Lower leg skin (tissue), 4 donors: ENCODE measurements around the gene MYO18B. TPM values are rescaled to one million over a fixed set of nuclear protein-coding genes. Genes with fewer than 3 reads are reported as not detected.

Experiments used
- DNase-seq, 2 donors: peaks; one replicate each; pipeline ENCODE4 v3.0.0-alpha.2; 2019; ENCODE audit warnings: low spot score in 2 of 2
- H3K4me3 ChIP-seq: fragments of 200-600 bp; sonication (generic); 2 replicates; pipeline ENCODE4 v1.5.1; 2017; ENCODE audit warnings: mild to moderate bottlenecking, low read depth; ENCODE audit not compliant: poor library complexity, severe bottlenecking
- POLR2A ChIP-seq, 2 donors: fragments of 450-650 bp; IDR thresholded peaks; one replicate each; pipeline ENCODE4 v1.6.1; 2016 to 2017; ENCODE audit warnings: antibody characterized with exemption in 2 of 2, mild to moderate bottlenecking in 1 of 2, moderate library complexity in 1 of 2
- WGBS, 2 donors: methylation state at CpG; one replicate each; pipeline ENCODE4 v1.1.5; 2018; 5-methylcytosine and 5-hydroxymethylcytosine counted together
- intact Hi-C: fragments of 100-400 bp; cut with DNase I; formaldehyde crosslinking; loops from one replicate; pipeline ENCODE4 v1.15.0; 2023; ENCODE audit warnings: low total_unique reads
- total RNA-seq, 4 donors: library from RNA; depleted of rRNA; stranded (reverse); fragments of >200 nt; gene quantifications; one replicate each; pipeline ENCODE4 v1.1.0, GENCODE V29; 2016
- TF ChIP-seq, protein P1 (sequence below), 3 donors: fragments of 450-650 bp; IDR thresholded peaks; one replicate each; pipeline ENCODE4 v1.5.1; 2016; ENCODE audit warnings: antibody characterized with exemption in 3 of 3, mild to moderate bottlenecking in 3 of 3, moderate library complexity in 2 of 3

Gene MYO18B
- total RNA-seq, 4 donors from 2014 or later, result 1.5 to 3.4 TPM; not detected in 2

DNA sequence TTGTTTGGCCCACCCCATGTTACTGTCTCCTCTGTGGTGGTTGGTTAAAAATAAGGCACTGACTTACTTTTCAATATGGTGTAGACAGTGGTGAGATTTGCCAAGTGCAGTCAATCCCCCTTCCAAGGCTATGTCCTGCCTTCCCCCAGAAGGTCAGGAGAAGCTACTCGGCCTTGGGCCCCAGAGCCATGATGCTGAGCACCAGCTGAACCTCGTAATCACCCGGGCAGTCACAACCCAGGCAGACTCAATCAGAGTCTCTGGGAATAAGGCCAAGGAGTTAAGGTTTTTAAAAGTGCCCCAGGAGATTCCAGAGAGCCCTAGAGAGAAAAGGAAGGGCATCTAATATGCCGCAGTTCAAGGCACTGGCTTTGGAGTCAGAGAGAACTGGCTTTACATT, 23.8 kb downstream of the MYO18B start:
- TF ChIP-seq, protein P1, sequence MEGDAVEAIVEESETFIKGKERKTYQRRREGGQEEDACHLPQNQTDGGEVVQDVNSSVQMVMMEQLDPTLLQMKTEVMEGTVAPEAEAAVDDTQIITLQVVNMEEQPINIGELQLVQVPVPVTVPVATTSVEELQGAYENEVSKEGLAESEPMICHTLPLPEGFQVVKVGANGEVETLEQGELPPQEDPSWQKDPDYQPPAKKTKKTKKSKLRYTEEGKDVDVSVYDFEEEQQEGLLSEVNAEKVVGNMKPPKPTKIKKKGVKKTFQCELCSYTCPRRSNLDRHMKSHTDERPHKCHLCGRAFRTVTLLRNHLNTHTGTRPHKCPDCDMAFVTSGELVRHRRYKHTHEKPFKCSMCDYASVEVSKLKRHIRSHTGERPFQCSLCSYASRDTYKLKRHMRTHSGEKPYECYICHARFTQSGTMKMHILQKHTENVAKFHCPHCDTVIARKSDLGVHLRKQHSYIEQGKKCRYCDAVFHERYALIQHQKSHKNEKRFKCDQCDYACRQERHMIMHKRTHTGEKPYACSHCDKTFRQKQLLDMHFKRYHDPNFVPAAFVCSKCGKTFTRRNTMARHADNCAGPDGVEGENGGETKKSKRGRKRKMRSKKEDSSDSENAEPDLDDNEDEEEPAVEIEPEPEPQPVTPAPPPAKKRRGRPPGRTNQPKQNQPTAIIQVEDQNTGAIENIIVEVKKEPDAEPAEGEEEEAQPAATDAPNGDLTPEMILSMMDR (IDR thresholded peaks at IDR 0.05), result no peak
- TF ChIP-seq POLR2A (IDR thresholded peaks at IDR 0.05), result no peak
- intact Hi-C loops, result no loop called here
- no peak for DNase-seq
- H3K4me3 ChIP-seq, result no peak overlapping the region
- 78 to 87% methylated on average over 4 of the region's 4 CpGs for WGBS, 2 donors

DNA sequence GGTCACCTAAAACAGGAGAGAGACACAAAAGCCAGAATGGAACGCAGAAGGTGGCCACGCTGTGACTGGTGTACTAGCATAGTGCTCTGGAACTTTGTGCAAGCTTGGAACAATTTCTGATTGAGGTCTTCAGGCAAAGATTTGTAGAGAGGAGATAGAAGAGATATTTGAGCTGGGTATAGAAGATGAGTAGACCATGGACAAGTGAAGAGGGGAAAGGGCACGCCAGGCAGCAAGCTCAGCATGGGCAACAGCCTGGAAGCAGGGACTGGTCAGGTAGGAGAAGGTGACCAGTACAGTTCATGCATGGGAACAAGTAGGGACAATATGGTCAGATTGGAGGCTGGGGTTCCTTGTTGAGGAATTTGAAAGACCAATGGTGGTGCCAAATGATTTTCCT, 24.4 kb downstream of the MYO18B start:
- DNase-seq, result no peak
- intact Hi-C loops, result no loop called here
- TF ChIP-seq POLR2A (IDR thresholded peaks at IDR 0.05), result no peak
- TF ChIP-seq, protein P1 (IDR thresholded peaks at IDR 0.05), result no peak
- no peak overlapping the region for H3K4me3 ChIP-seq
- WGBS, 2 donors, result 86 to 88% methylated on average over 3 of the region's 3 CpGs

DNA sequence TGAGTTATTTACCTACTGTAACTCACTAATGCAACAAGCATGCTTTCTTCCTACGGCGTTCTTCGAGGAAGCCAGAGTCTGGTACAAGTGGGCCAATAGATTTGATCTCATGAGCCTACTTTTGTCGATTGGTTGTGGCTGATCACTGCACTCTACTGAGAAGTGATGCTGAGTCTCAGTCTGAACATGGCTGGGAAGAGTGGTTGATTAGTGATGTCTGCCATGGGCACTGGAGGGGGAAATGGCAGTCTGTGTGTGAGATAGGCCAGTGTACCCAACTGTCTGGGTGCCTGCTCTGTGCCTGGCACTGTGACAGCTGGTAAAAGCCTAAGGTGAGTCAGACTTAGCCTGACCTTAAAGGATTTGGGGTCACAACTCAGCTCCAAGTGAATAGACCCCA, 28.3 kb downstream of the MYO18B start:
- 87% methylated on average over 4 of the region's 4 CpGs for WGBS, 2 donors
- no peak overlapping the region for H3K4me3 ChIP-seq
- intact Hi-C loops, result loop anchor here (5.0 kb wide), 1 partner anchor 308 kb away; no protein-coding TSS in a partner anchor
- DNase-seq, result no peak
- TF ChIP-seq, protein P1 (IDR thresholded peaks at IDR 0.05), result no peak
- TF ChIP-seq POLR2A (IDR thresholded peaks at IDR 0.05), result no peak

DNA sequence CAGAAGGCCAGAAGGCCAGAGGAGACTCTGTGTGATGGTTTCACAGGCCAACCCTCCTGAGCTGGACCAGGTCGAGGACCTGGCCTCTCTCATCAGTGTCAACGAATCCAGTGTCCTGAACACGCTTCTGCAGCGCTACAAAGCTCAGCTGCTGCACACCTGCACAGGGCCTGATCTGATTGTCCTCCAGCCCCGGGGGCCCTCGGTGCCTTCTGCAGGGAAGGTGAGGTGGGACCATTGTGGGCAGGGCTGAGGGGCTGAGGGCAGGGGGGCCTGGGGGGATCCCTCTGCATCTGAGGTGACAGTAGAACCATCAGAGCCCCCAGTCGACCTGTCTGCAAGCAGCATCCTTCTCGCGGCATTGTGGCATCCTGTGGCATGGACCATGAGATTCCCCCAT, 30.3 kb downstream of the MYO18B start:
- no peak overlapping the region for H3K4me3 ChIP-seq
- WGBS, 2 donors, result 68 to 79% methylated on average over 9 of the region's 9 CpGs
- TF ChIP-seq, protein P1 (IDR thresholded peaks at IDR 0.05), result no peak
- no peak for TF ChIP-seq POLR2A (IDR thresholded peaks at IDR 0.05)
- intact Hi-C loops, result loop anchor here (5.0 kb wide), 1 partner anchor 310 kb away; no protein-coding TSS in a partner anchor
- no peak for DNase-seq

DNA sequence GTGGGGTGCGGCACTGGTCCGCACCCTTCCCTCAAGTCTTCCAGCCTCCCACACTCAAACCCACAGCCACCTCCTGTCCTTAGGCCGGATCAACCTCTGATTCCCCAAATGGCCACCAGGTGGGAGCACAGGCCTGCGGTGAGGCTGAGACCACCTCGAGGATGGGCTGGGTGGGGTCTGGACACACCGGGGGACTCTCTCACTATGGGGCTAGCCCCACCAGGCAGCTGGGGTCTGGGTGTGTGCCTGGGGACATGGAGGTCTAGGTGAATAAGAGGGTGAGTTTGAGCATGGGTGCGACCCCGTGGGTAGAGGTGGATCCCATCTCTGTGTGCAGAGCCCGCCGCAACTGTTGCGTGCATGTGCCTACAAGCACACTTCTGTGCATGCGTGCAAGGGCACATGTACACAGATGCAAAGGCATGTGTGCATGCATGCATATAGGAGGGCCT, 32.6 kb downstream of the MYO18B start:
- WGBS, 2 donors, result 67 to 68% methylated on average over 12 of the region's 12 CpGs
- intact Hi-C loops, result loop anchor here (5.0 kb wide), 1 partner anchor 312 kb away; no protein-coding TSS in a partner anchor
- TF ChIP-seq, protein P1 (IDR thresholded peaks at IDR 0.05), result no peak
- TF ChIP-seq POLR2A (IDR thresholded peaks at IDR 0.05), result no peak
- DNase-seq, result no peak
- no peak overlapping the region for H3K4me3 ChIP-seq

DNA sequence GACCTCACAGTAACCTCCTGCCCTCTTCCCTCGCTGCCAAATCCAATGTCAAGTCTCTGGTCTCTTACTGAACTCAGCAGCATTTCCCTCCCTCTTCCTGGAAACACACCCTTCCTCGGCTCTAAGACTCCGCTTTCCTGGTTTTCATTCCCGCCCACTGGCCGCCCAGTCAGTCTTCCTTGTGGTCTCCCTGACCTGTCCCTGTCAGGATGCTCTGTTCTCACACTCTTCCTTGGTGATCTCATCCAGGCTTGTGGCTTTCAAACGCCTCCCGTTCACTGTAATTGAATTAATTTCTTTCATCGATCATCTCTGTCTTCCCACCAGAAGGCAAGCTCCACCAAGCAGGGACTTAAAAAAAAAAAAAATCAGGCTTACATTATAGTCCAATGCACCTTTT, 33.5 kb downstream of the MYO18B start:
- H3K4me3 ChIP-seq, result no peak overlapping the region
- no peak for DNase-seq
- no peak for TF ChIP-seq POLR2A (IDR thresholded peaks at IDR 0.05)
- TF ChIP-seq, protein P1 (IDR thresholded peaks at IDR 0.05), result no peak
- intact Hi-C loops, result no loop called here
- 51 to 56% methylated on average over 8 of the region's 8 CpGs for WGBS, 2 donors
